Smooth muscle cell (in vitro differentiated cells): Measurements from ENCODE around the gene BMP5. TPM values are rescaled to one million over a fixed set of nuclear protein-coding genes. Genes with fewer than 3 reads are reported as not detected.

Source experiments
- DNase-seq: peaks from one replicate; lab custom pipeline; 2025; ENCODE audit not compliant: unreplicated experiment; lab: John Stamatoyannopoulos, UW
- H2AFZ ChIP-seq: fragments of 200-600 bp; sonication (generic); 2 replicates; pipeline ENCODE4 v1.6.0; 2016; ENCODE audit warnings: antibody characterized with exemption, low read depth, mild to moderate bottlenecking
- H3F3A ChIP-seq: fragments of 200-600 bp; sonication (generic); 2 replicates; pipeline ENCODE4 v1.6.0; 2017; ENCODE audit warnings: antibody characterized with exemption, low read depth
- H3K27ac ChIP-seq: fragments of 200-600 bp; sonication (generic); 2 replicates; pipeline ENCODE4 v1.5.1; 2016; ENCODE audit warnings: low read depth, mild to moderate bottlenecking
- H3K27me3 ChIP-seq: fragments of 200-600 bp; sonication (generic); 2 replicates; pipeline ENCODE4 v1.6.1; 2016; ENCODE audit warnings: low read depth, mild to moderate bottlenecking
- H3K36me3 ChIP-seq: fragments of 200-600 bp; sonication (generic); 2 replicates; pipeline ENCODE4 v1.5.1; 2016; ENCODE audit warnings: low read depth
- H3K4me1 ChIP-seq: fragments of 200-600 bp; sonication (generic); 2 replicates; pipeline ENCODE4 v1.5.1; 2016; ENCODE audit warnings: low read depth
- H3K4me2 ChIP-seq: fragments of 200-600 bp; sonication (generic); 2 replicates; pipeline ENCODE4 v1.6.0; 2016; ENCODE audit warnings: mild to moderate bottlenecking
- H3K4me3 ChIP-seq: fragments of 200-600 bp; sonication (generic); 2 replicates; pipeline ENCODE4 v1.5.1; 2016; ENCODE audit warnings: mild to moderate bottlenecking
- H3K79me2 ChIP-seq: fragments of 200-600 bp; sonication (generic); 2 replicates; pipeline ENCODE4 v1.6.0; 2016; ENCODE audit warnings: low read depth, mild to moderate bottlenecking
- H3K9ac ChIP-seq: fragments of 200-600 bp; sonication (generic); 2 replicates; pipeline ENCODE4 v1.6.0; 2016; ENCODE audit warnings: low read depth
- H3K9me3 ChIP-seq: fragments of 200-600 bp; sonication (generic); replicated peaks from 2 replicates; pipeline ENCODE4 v1.5.1; 2016; ENCODE audit warnings: low read depth
- H4K20me1 ChIP-seq: fragments of 200-600 bp; sonication (generic); 2 replicates; pipeline ENCODE4 v1.6.0; 2016; ENCODE audit warnings: low read depth
- CTCF ChIP-seq: fragments of 200-600 bp; sonication (generic); IDR thresholded peaks from 2 replicates; pipeline ENCODE4 v1.5.1; 2017; ENCODE audit warnings: borderline replicate concordance, mild to moderate bottlenecking, antibody characterized with exemption; ENCODE audit not compliant: insufficient read depth, poor library complexity, severe bottlenecking
- WGBS: methylation state at CpG from one replicate; pipeline ENCODE4 v1.1.7; 2016; ENCODE audit warnings: low lambda C conversion rate; 5-methylcytosine and 5-hydroxymethylcytosine counted together
- polyA plus RNA-seq: library from polyadenylated mRNA; unstranded; fragments of >200 nt; fragmentation: Nextera tagmentation; extraction: Ambion mirVana; gene quantifications from 2 replicates; pipeline ENCODE4 v1.2.1, GENCODE V29; 2016
- total RNA-seq: library from RNA; depleted of rRNA; stranded (reverse); fragments of >200 nt; gene quantifications from 2 replicates; pipeline ENCODE4 v1.2.3, GENCODE V29; 2014

BMP5 gene
- total and polyA plus RNA-seq, 2 experiments from 2014 or later, result 0.07 to 3.5 TPM

DNA sequence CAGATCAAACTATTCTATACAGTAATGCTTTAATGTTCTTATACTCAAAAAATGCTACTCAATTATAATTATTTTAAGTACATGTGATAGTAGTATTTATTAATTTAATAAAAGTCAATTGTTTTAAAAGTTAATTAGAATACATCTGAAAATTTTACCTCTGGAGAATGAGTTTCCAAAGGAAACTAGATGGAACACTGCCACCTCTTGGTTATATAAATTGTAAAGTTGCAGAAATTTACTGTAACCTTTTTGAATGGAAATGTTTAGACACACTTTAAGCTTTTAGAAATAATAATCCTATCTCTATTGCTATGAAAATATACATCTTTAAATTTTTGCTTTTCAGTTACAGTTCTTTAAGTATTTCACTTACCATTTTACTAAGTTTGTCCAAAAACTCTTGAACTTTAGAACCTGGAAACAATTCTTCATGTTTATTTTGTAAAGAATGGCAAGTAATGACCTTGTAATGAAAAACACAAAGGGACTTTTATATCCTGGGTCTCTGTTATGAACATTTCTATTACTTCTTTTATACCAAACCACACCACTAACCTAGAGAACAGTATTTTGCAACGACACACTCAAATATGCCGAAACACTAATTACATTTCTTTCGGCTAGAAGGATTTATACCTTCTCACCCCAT lies 10.9 kb upstream of the BMP5 start:
- H3K4me2 ChIP-seq, result no peak overlapping the region
- H3K9ac ChIP-seq, result no peak overlapping the region
- H3K36me3 ChIP-seq, result no peaks in the 10 kb centered on the region
- H3K4me1 ChIP-seq, result no peaks in the 10 kb centered on the region
- 96% methylated on average over 3 of the region's 3 CpGs for WGBS
- H3K27ac ChIP-seq, result no peak overlapping the region
- no peaks in the 10 kb centered on the region for H3K79me2 ChIP-seq
- H2AFZ ChIP-seq, result no peak overlapping the region
- H3F3A ChIP-seq, result no peaks in the 10 kb centered on the region
- no peaks in the 10 kb centered on the region for H3K9me3 ChIP-seq
- H3K27me3 ChIP-seq, result no peaks in the 10 kb centered on the region
- H3K4me3 ChIP-seq, result no peak overlapping the region
- TF ChIP-seq CTCF, result peak; percentile 66
- no peaks in the 10 kb centered on the region for H4K20me1 ChIP-seq
- no peak for DNase-seq

DNA sequence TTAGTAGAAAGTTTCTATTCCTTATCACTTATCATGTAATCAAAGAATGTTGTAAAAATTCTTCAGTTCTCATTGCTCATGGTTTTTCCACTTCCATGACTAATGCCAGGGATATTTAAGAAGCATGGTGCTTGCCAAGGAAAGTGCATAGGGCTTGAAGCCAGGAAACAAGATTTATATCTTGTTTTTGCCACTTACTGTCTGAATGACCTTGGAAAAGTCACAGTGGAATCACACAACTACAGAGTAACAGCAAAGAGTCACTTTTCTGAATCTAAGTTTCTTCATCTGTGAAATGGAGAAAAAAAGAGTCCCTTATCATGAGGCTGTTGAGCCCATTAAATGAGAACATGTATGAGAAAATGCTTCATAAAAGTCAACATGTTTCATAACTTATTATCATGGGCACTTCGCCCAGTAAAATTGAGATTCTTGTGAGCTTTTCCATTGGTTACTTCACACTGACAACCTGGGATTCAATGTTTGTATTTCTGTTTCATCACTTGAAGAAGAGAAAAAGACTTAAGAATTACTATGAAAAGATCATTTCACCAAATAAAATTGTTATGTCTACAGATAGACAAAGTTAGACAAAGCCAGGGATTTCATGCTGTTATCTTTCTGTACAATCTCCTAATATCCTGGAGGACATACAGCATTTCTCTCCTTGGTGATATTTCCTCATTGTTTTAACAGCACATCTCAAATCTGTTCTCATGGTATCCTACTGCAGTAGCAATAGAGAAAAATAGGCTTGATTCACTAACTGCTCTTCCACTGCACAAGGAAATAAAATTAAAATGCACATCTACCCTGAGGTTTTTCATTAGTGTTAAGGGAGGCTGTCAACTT lies 7.6 kb upstream of the BMP5 start:
- H3K27me3 ChIP-seq, result no peaks in the 10 kb centered on the region
- no peak for TF ChIP-seq CTCF
- 94% methylated on average over 1 of the region's 1 CpG for WGBS
- no peaks in the 10 kb centered on the region for H3K9me3 ChIP-seq
- no peak overlapping the region for H3K4me3 ChIP-seq
- no peak overlapping the region for H3K9ac ChIP-seq
- DNase-seq, result no peak
- no peaks in the 10 kb centered on the region for H3F3A ChIP-seq
- no peaks in the 10 kb centered on the region for H4K20me1 ChIP-seq
- H3K36me3 ChIP-seq, result no peaks in the 10 kb centered on the region
- no peaks in the 10 kb centered on the region for H3K4me1 ChIP-seq
- H3K27ac ChIP-seq, result no peak overlapping the region
- no peaks in the 10 kb centered on the region for H3K79me2 ChIP-seq
- H2AFZ ChIP-seq, result peak overlapping the region; percentile 72
- no peak overlapping the region for H3K4me2 ChIP-seq

GRCh38 chr6:55877283-55877682 lies 1.9 kb upstream of the BMP5 start:
- Histone ChIP-seq H3K27me3 (no peaks in the 10 kb centered on the region), H3K4me1 (peaks cover 33% of the 10 kb centered on the region), H3F3A (no peaks in the 10 kb centered on the region), H3K9ac (no peak overlapping the region), H3K27ac (no peak overlapping the region), H3K4me3 (no peak overlapping the region), H2AFZ (peak overlapping the region; percentile 44), H4K20me1 (no peaks in the 10 kb centered on the region), H3K9me3 (no peaks in the 10 kb centered on the region), H3K36me3 (no peaks in the 10 kb centered on the region), H3K79me2 (peaks cover 7% of the 10 kb centered on the region), H3K4me2 (no peak overlapping the region)
- TF ChIP-seq CTCF, result no peak
- no peak for DNase-seq
- WGBS, result 89% methylated on average over 3 of the region's 3 CpGs
